ENCODE measurements around the gene YJU2. TPM values are rescaled to one million over a fixed set of nuclear protein-coding genes. Genes with fewer than 3 reads are reported as not detected.
"Not testable (repeated sequence)": the region's sequence is repeated elsewhere in the genome, so short reads cannot be mapped to it uniquely, and the experiment has no call there.

YJU2 gene
- total RNA-seq, 4 donors from 2014 or later = 18.5 to 33.0 (median 23.2) TPM

DNA sequence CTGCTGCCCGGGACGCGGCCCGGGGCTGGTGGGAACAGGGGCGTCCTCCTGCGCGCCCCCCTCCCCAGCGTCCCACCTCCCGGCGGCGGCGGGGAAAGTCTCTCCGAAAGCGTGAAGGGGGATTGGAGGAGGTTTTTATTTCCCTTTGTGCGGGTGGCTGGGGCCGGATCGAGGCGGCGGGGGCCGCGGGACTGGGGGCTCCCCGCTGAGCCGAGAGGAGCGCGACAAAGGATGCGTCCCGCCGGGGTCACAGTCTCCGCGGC lies 32.3 kb downstream of the YJU2 start:
- Histone ChIP-seq H3K4me3 (peak overlapping the region in 2 of 4 donors; percentile 25 to 27), H3K27ac (no peak overlapping the region), H3K36me3 (no peaks in the 10 kb centered on the region), H3K9me3 (no peaks in the 10 kb centered on the region), H3K27me3 (peaks cover 10 to 72% (median 23%) of the 10 kb centered on the region in 4 donors), H3K4me1 (peaks cover 11 to 20% (median 12%) of the 10 kb centered on the region in 3 donors)
- no peak for TF ChIP-seq POLR2A (IDR thresholded peaks at IDR 0.05)
- TF ChIP-seq, protein P1, sequence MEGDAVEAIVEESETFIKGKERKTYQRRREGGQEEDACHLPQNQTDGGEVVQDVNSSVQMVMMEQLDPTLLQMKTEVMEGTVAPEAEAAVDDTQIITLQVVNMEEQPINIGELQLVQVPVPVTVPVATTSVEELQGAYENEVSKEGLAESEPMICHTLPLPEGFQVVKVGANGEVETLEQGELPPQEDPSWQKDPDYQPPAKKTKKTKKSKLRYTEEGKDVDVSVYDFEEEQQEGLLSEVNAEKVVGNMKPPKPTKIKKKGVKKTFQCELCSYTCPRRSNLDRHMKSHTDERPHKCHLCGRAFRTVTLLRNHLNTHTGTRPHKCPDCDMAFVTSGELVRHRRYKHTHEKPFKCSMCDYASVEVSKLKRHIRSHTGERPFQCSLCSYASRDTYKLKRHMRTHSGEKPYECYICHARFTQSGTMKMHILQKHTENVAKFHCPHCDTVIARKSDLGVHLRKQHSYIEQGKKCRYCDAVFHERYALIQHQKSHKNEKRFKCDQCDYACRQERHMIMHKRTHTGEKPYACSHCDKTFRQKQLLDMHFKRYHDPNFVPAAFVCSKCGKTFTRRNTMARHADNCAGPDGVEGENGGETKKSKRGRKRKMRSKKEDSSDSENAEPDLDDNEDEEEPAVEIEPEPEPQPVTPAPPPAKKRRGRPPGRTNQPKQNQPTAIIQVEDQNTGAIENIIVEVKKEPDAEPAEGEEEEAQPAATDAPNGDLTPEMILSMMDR (IDR thresholded peaks at IDR 0.05) = no peak
- no peak for DNase-seq
- intact Hi-C loops (cut with DNase I) = no loop called here
- no CpG with 5 or more reads among the region's 30 CpGs for WGBS, 2 donors

DNA sequence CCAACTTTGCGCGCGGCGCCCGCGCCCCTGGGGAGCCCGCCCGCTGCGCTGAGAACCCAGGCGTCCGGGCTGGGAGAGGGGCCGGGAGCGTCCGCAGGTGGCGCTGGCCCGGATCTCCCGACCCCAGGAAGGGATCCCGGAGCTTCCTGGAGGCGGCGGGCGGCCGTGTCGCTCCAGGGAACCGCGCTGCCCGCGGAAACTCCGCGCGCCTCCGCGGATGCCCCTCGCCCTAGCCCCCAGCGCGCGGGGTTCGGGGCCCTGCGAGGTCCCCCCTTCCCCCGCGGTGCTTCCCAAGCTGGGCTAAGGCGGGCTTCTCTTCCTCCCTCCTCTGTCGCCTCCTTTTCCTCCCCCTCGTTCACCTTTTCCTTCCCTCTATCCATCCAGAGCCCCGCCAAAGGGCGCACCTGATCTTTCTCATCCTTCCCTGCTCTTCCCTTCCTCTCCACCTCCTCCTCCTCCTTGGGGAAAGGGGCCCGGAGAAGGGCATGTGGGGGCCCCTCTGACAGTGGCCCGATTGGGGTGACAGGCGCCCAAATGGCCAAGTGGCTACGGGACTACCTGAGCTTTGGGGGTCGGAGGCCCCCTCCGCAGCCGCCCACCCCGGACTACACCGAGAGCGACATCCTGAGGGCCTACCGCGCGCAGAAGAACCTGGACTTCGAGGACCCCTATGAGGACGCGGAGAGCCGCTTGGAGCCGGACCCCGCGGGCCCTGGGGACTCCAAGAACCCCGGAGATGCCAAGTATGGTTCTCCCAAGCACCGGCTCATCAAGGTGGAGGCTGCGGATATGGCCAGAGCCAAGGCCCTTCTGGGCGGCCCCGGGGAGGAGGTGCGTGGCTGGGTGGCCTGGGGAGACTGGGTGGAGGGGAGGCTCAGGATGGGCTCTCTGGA lies 32.9 kb downstream of the YJU2 start:
- peaks cover 11 to 20% (median 12%) of the 10 kb centered on the region in 3 donors for H3K4me1 ChIP-seq
- intact Hi-C loops (cut with DNase I) = no loop called here
- peaks cover 10 to 78% (median 23%) of the 10 kb centered on the region in 4 donors for H3K27me3 ChIP-seq
- H3K27ac ChIP-seq = no peak overlapping the region
- WGBS, 2 donors = 4 to 7% methylated on average over 16 to 21 of the region's 71 CpGs
- H3K36me3 ChIP-seq = no peaks in the 10 kb centered on the region
- peak overlapping the region in 2 of 4 donors; percentile 25 to 27 for H3K4me3 ChIP-seq
- DNase-seq = no peak
- no peaks in the 10 kb centered on the region for H3K9me3 ChIP-seq
- no peak for TF ChIP-seq POLR2A (IDR thresholded peaks at IDR 0.05)
- TF ChIP-seq, protein P1 (IDR thresholded peaks at IDR 0.05) = no peak

GRCh38 chr19:4284176-4284958 lies 37.5 kb downstream of the YJU2 start:
- H3K27me3 ChIP-seq = peaks cover 3 to 75% (median 16%) of the 10 kb centered on the region in 4 donors
- TF ChIP-seq POLR2A (IDR thresholded peaks at IDR 0.05) = no peak
- TF ChIP-seq, protein P1 (IDR thresholded peaks at IDR 0.05) = no peak
- H3K9me3 ChIP-seq = no peaks in the 10 kb centered on the region
- H3K4me3 ChIP-seq = no peak overlapping the region
- H3K27ac ChIP-seq = no peak overlapping the region
- DNase-seq = no peak
- peaks cover 3 to 9% (median 6%) of the 10 kb centered on the region in 3 donors for H3K4me1 ChIP-seq
- intact Hi-C loops (cut with DNase I) = no loop called here
- no peaks in the 10 kb centered on the region for H3K36me3 ChIP-seq
- 36 to 45% methylated on average over 14 to 18 of the region's 20 CpGs for WGBS, 2 donors

DNA sequence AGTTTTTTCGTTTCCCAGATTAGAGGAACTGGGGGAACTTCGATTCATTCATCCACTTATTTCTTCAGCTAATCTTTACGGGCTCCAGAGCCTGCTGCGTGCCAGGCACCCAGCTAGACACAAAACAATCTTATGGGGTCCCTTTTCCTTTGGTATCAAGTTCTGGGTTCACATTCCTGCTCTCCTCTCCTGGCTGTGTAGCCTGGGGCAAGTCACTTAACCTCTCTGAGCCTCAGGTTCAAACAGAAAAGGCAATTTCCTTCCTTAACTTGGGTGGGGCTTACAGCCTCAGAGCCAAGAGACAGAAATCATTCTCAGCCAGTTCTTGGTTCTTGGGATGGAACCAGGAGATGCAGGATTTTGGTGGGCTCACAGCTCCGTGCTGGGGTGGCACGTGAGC lies 38.1 kb downstream of the YJU2 start:
- H3K36me3 ChIP-seq = no peaks in the 10 kb centered on the region
- no peak for DNase-seq
- intact Hi-C loops (cut with DNase I) = no loop called here
- no peak overlapping the region for H3K4me3 ChIP-seq
- 64 to 76% methylated on average over 4 of the region's 6 CpGs for WGBS, 2 donors
- no peak overlapping the region for H3K27ac ChIP-seq
- no peak for TF ChIP-seq POLR2A (IDR thresholded peaks at IDR 0.05)
- TF ChIP-seq, protein P1 (IDR thresholded peaks at IDR 0.05) = no peak
- peaks cover 0 to 2% (median 0%) of the 10 kb centered on the region in 3 donors for H3K4me1 ChIP-seq
- H3K27me3 ChIP-seq = peaks cover 0 to 72% (median 11%) of the 10 kb centered on the region in 4 donors
- H3K9me3 ChIP-seq = no peaks in the 10 kb centered on the region

DNA sequence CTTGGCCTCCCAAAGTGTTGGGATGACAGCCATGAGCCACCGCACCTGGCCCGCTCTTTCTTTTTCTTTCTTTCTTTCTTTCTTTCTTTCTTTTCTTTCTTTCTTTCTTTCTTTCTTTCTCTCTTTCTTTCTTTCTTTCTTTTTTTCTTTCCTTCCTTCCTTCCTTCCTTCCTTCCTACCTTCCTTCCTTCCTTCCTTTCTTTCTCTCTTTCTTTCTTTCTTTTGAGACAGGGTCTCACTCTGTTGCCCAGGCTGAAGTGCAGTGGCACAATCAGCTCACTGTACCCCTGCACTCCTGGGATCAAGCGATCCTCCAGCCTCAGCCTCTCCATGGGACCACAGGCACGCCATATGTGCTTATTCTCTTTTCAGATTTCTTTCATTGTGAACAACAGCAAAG lies 39.3 kb downstream of the YJU2 start:
- 80 to 83% methylated on average over 4 of the region's 4 CpGs for WGBS, 2 donors
- DNase-seq; H3K9me3 ChIP-seq; intact Hi-C loops (cut with DNase I); H3K4me1 ChIP-seq; H3K36me3 ChIP-seq; H3K27ac ChIP-seq; H3K4me3 ChIP-seq: not testable (repeated sequence)
- H3K27me3 ChIP-seq = peaks cover 0 to 69% (median under 1%) of the 10 kb centered on the region in 4 donors
